Panc1 (cell line): ENCODE measurements around the gene GAL3ST2.

ENCODE experiments used
- CTCF ChIP-seq: fragments of 450-650 bp; IDR thresholded peaks from 2 replicates; pipeline ENCODE4 v1.5.1; 2017; ENCODE audit warnings: mild to moderate bottlenecking
- TCF7L2 ChIP-seq: IDR thresholded peaks from 2 replicates; pipeline ENCODE4 v1.6.1; 2011; ENCODE audit warnings: mild to moderate bottlenecking, low read depth, low read length, inconsistent platforms

- TF ChIP-seq CTCF (no peak), TCF7L2 (no peak)
Measured at GRCh38 chr2:241796610-241797138, 20.1 kb downstream of the GAL3ST2 start.
